ENCODE data around the gene KIF1B.

DNA sequence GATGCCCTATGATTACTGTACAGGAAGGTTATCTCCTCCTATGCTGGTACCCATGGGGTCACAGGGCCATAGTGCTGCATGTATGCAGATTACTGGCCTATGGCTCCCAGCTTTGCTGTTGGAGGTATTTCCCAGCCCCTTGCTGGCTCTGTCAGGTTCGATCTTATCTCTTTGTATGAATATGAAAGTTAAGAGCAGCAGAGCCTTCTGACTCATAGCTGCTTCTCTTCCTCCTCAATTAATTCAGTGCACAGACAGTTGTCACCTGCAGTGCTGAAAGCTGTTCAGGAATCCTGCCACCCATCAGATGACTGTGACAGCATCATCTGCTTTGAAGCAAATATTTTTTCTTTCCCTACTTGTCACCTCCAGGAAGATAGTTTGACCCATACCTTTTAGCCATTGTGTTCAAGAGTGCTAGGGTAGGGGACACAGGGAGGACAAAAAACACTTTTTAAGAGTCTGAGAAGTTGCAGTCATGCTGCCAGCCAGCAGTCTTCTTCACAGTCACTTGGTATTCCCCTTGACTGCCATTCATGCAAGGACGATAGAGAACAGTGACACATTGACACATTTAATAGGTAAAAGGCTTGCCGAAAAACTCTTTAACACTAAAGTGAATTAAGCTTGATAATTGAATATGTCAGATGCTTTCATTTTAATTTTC, 73.1 kb downstream of the KIF1B start:
- TF ChIP-seq CTCF (IDR thresholded peaks at IDR 0.05) (no peak), POLR2A (IDR thresholded peaks at IDR 0.05) (no peak)

Data from right lobe of liver (tissue), 4 donors.